Measurements from ENCODE around the gene DENND1A.

DNA sequence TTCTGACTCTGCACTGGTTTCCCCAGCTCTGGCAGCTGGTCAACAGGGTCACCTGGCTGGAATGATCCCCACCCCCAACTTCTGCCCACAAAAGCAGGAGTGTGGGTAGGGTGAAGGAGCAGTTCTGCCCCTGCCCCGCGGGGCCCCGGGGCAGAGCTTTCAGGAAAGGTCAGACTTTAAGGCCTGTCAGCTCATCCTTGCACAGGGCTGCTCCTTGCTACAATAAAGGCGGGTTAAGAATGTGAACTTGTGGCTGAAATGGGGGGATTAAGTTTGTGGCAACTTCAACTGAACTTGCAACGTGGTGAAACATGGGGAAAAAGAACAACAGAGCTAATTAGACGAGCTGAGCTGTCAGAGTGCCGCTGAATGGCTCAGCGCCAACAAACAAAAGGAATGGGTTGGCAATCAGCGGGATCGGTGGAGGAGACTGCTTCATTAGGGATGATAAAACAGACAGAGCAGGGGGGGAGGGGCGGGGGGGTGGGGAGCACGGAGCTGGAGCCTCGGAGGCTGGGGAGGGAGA, 523.2 kb downstream of the DENND1A start:
- TF ChIP-seq POLR2A (IDR thresholded peaks at IDR 0.05; ENCODE audit: low read length) (no peak), GATA1 (IDR thresholded peaks at IDR 0.05; ENCODE audit: low read depth, low read length) (no peak)
